Hepatocyte (in vitro differentiated cells): ENCODE measurements around the gene FASTKD1. TPM values are rescaled to one million over a fixed set of nuclear protein-coding genes. Genes with fewer than 3 reads are reported as not detected.
"Not testable (repeated sequence)": the region's sequence is repeated elsewhere in the genome, so short reads cannot be mapped to it uniquely, and the experiment has no call there.

Experiments used
- DNase-seq: peaks from one replicate; pipeline ENCODE4 v3.0.0-alpha.2; 2016; ENCODE audit warnings: low spot score
- H2AFZ ChIP-seq: fragments of 200-600 bp; sonication (generic); 2 replicates; pipeline ENCODE4 v1.6.0; 2016; ENCODE audit warnings: antibody characterized with exemption, mild to moderate bottlenecking
- H3K27ac ChIP-seq: fragments of 200-600 bp; sonication (generic); 2 replicates; pipeline ENCODE4 v1.5.1; 2016; ENCODE audit warnings: mild to moderate bottlenecking
- H3K27me3 ChIP-seq: fragments of 200-600 bp; sonication (generic); 2 replicates; pipeline ENCODE4 v1.6.1; 2016
- H3K36me3 ChIP-seq: fragments of 200-600 bp; sonication (generic); replicated peaks from 2 replicates; pipeline ENCODE4 v1.5.1; 2016; ENCODE audit warnings: low read depth; ENCODE audit not compliant: insufficient read depth
- H3K4me1 ChIP-seq: fragments of 200-600 bp; sonication (generic); 2 replicates; pipeline ENCODE4 v1.5.1; 2016; ENCODE audit warnings: mild to moderate bottlenecking, moderate library complexity; ENCODE audit not compliant: insufficient read depth
- H3K4me2 ChIP-seq: fragments of 200-600 bp; sonication (generic); 2 replicates; pipeline ENCODE4 v1.6.0; 2016
- H3K4me3 ChIP-seq: fragments of 200-600 bp; sonication (generic); 2 replicates; pipeline ENCODE4 v1.5.1; 2016; ENCODE audit warnings: mild to moderate bottlenecking
- H3K79me2 ChIP-seq: fragments of 200-600 bp; sonication (generic); 2 replicates; pipeline ENCODE4 v1.6.0; 2017; ENCODE audit warnings: mild to moderate bottlenecking
- H3K9me2 ChIP-seq: fragments of 200-600 bp; sonication (generic); replicated peaks from 2 replicates; pipeline ENCODE4 v1.6.0; 2017; ENCODE audit warnings: mild to moderate bottlenecking; ENCODE audit not compliant: insufficient read depth
- H3K9me3 ChIP-seq: fragments of 200-600 bp; sonication (generic); 2 replicates; pipeline ENCODE4 v1.5.1; 2016; ENCODE audit warnings: low read depth, mild to moderate bottlenecking
- H4K20me1 ChIP-seq: fragments of 200-600 bp; sonication (generic); 2 replicates; pipeline ENCODE4 v1.6.0; 2016; ENCODE audit warnings: mild to moderate bottlenecking; ENCODE audit not compliant: insufficient read depth, poor library complexity, severe bottlenecking
- CTCF ChIP-seq: fragments of 200-600 bp; sonication (generic); IDR thresholded peaks from 2 replicates; pipeline ENCODE4 v1.5.1; 2016; ENCODE audit warnings: antibody characterized with exemption, mild to moderate bottlenecking; ENCODE audit not compliant: poor library complexity
- EZH2 ChIP-seq: fragments of 200-600 bp; sonication (generic); IDR thresholded peaks from 2 replicates; pipeline ENCODE4 v1.6.1; 2016; ENCODE audit warnings: antibody characterized with exemption, mild to moderate bottlenecking, borderline replicate concordance
- EZH2phosphoT487 ChIP-seq: fragments of 200-600 bp; sonication (generic); IDR thresholded peaks from one replicate; pipeline ENCODE4 v1.6.1; 2018; ENCODE audit warnings: antibody characterized with exemption, mild to moderate bottlenecking, low read depth, moderate library complexity; ENCODE audit not compliant: unreplicated experiment, severe bottlenecking
- WGBS: methylation state at CpG from one replicate; pipeline ENCODE4 v1.1.6; 2016; ENCODE audit warnings: low lambda C conversion rate; ENCODE audit errors: missing lambda C conversion rate; 5-methylcytosine and 5-hydroxymethylcytosine counted together
- polyA plus RNA-seq: library from polyadenylated mRNA; unstranded; fragments of >200 nt; fragmentation: Nextera tagmentation; extraction: Ambion mirVana; gene quantifications from 2 replicates; pipeline ENCODE4 v1.2.1, GENCODE V29; 2016
- total RNA-seq: library from RNA; depleted of rRNA; stranded (reverse); fragments of >200 nt; gene quantifications from 2 replicates; pipeline ENCODE4 v1.2.3, GENCODE V29; 2014

Gene FASTKD1
- total and polyA plus RNA-seq, 2 experiments from 2014 or later, result 15.0 to 23.2 TPM

GRCh38 chr2:169565686-169566085 is 8.0 kb downstream of the FASTKD1 start:
- Histone ChIP-seq H3K9me3 (no peaks in the 10 kb centered on the region), H3K4me2 (no peak overlapping the region), H3K27ac (no peak overlapping the region), H3K79me2 (peaks cover 12% of the 10 kb centered on the region), H3K9me2 (no peaks in the 10 kb centered on the region), H3K36me3 (no peaks in the 10 kb centered on the region), H2AFZ (no peak overlapping the region), H3K4me1 (no peaks in the 10 kb centered on the region), H3K4me3 (no peak overlapping the region), H3K27me3 (no peaks in the 10 kb centered on the region), H4K20me1 (no peaks in the 10 kb centered on the region)
- 96% methylated on average over 1 of the region's 1 CpG for WGBS
- TF ChIP-seq EZH2phosphoT487, result no peak
- TF ChIP-seq EZH2, result no peak
- no peak for TF ChIP-seq CTCF
- no peak for DNase-seq

GRCh38 chr2:169562519-169562918 is 11.1 kb downstream of the FASTKD1 start:
- H3K9me3 ChIP-seq, result no peaks in the 10 kb centered on the region
- no peak overlapping the region for H2AFZ ChIP-seq
- no peaks in the 10 kb centered on the region for H3K9me2 ChIP-seq
- no peaks in the 10 kb centered on the region for H4K20me1 ChIP-seq
- H3K79me2 ChIP-seq, result no peaks in the 10 kb centered on the region
- no peak for DNase-seq
- no peak for TF ChIP-seq CTCF
- no peak for TF ChIP-seq EZH2phosphoT487
- no peak for TF ChIP-seq EZH2
- H3K27me3 ChIP-seq, result no peaks in the 10 kb centered on the region
- no peak overlapping the region for H3K27ac ChIP-seq
- no peaks in the 10 kb centered on the region for H3K4me1 ChIP-seq
- H3K4me2 ChIP-seq, result no peak overlapping the region
- no peak overlapping the region for H3K4me3 ChIP-seq
- no peaks in the 10 kb centered on the region for H3K36me3 ChIP-seq
- 62% methylated on average over 2 of the region's 2 CpGs for WGBS

DNA sequence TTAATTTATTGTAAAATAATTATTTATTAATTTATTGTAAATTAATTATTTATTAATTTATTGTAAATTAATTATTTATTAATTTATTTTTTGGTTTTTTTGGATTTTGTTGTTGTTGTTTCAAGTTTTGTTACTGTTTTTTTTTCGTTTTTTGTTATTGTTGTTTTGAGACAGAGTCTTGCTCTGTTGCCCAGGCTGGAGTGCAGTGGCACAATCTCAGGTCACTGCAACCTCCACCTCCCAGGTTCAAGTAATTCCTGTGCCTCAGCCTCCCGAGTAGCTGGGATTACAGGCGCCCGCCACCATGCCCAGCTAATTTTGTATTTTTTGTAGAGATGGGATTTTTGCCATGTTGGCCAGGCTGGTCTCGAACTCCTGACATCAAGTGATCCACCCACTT is 11.6 kb downstream of the FASTKD1 start:
- not testable (repeated sequence) for H3K4me1 ChIP-seq, H3K27ac ChIP-seq, H3K27me3 ChIP-seq, H3K4me2 ChIP-seq, H4K20me1 ChIP-seq, H3K4me3 ChIP-seq, H2AFZ ChIP-seq, DNase-seq, H3K9me2 ChIP-seq, H3K79me2 ChIP-seq, H3K9me3 ChIP-seq, H3K36me3 ChIP-seq
- WGBS, result over 99% methylated on average over 5 of the region's 5 CpGs

DNA sequence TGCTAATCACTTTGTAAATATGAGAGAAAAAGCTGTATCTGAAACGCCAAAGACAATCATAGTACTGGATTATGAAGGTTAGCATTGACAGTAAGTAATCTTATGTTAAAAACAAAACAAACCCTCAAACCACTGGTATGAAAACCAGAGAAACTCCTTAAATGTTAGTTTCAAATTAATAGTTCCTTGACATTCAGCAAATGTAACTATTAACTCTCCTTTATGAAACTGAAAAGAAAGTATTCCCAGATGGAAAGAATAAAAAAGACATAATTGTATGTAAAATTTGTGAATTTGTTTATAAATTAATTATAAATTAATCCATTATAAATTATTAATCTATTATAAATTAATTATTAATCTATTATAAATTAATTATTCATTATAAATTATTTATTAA is 12.3 kb downstream of the FASTKD1 start:
- TF ChIP-seq EZH2 (no peak), CTCF (no peak), EZH2phosphoT487 (no peak)
- no peak overlapping the region for H2AFZ ChIP-seq
- H3K27ac ChIP-seq, result no peak overlapping the region
- no peaks in the 10 kb centered on the region for H4K20me1 ChIP-seq
- H3K79me2 ChIP-seq, result no peaks in the 10 kb centered on the region
- H3K9me3 ChIP-seq, result no peaks in the 10 kb centered on the region
- no peak for DNase-seq
- 100% methylated on average over 1 of the region's 1 CpG for WGBS
- no peaks in the 10 kb centered on the region for H3K27me3 ChIP-seq
- H3K4me3 ChIP-seq, result no peak overlapping the region
- no peaks in the 10 kb centered on the region for H3K4me1 ChIP-seq
- H3K9me2 ChIP-seq, result no peaks in the 10 kb centered on the region
- no peak overlapping the region for H3K4me2 ChIP-seq
- H3K36me3 ChIP-seq, result no peaks in the 10 kb centered on the region
